ENCODE data around the gene PCBP3. TPM values are rescaled to one million over a fixed set of nuclear protein-coding genes. Genes with fewer than 3 reads are reported as not detected.

The PCBP3 gene
- total RNA-seq, 1 donor from 2014 or later, result 5.0 TPM

- peaks cover 8% of the 10 kb centered on the region for H3K9me3 Mint-ChIP-seq
- TF ChIP-seq CTCF (IDR thresholded peaks at IDR 0.05; ENCODE audit: unreplicated experiment), result no peak
- peaks cover 3% of the 10 kb centered on the region for H3K36me3 Mint-ChIP-seq
- peak overlapping the region; percentile 35 for H3K27ac Mint-ChIP-seq
- DNase-seq (ENCODE audit: low spot score in 2 of 2, unreplicated experiment in 2 of 2), result no peak
- peaks cover 17% of the 10 kb centered on the region for H3K4me1 Mint-ChIP-seq
- H3K27me3 Mint-ChIP-seq (ENCODE audit: low read depth), result peaks cover 2% of the 10 kb centered on the region
- no peak overlapping the region for H3K4me3 Mint-ChIP-seq
Measured at GRCh38 chr21:45736042-45736689, 92.6 kb downstream of the PCBP3 start.

- peaks cover 4% of the 10 kb centered on the region for H3K9me3 Mint-ChIP-seq
- no peak overlapping the region for H3K4me3 Mint-ChIP-seq
- H3K27ac Mint-ChIP-seq, result no peak overlapping the region
- peaks cover 19% of the 10 kb centered on the region for H3K4me1 Mint-ChIP-seq
- peaks cover 3% of the 10 kb centered on the region for H3K36me3 Mint-ChIP-seq
- no peaks in the 10 kb centered on the region for H3K27me3 Mint-ChIP-seq (ENCODE audit: low read depth)
- DNase-seq (ENCODE audit: low spot score in 2 of 2, unreplicated experiment in 2 of 2), result no peak
- TF ChIP-seq CTCF (IDR thresholded peaks at IDR 0.05; ENCODE audit: unreplicated experiment), result no peak
Measured at GRCh38 chr21:45736690-45737484, 93.4 kb downstream of the PCBP3 start.

- Mint-ChIP-seq H3K4me1 (peaks cover 25% of the 10 kb centered on the region), H3K9me3 (peaks cover 4% of the 10 kb centered on the region), H3K4me3 (no peak overlapping the region), H3K27ac (no peak overlapping the region), H3K36me3 (peaks cover 3% of the 10 kb centered on the region), H3K27me3 (ENCODE audit: low read depth) (no peaks in the 10 kb centered on the region)
- TF ChIP-seq CTCF (IDR thresholded peaks at IDR 0.05; ENCODE audit: unreplicated experiment), result no peak
- DNase-seq (ENCODE audit: low spot score in 2 of 2, unreplicated experiment in 2 of 2), result no peak
Measured at GRCh38 chr21:45737485-45738166, 94.1 kb downstream of the PCBP3 start.

GRCh38 chr21:45739218-45740087 is 95.9 kb downstream of the PCBP3 start:
- Mint-ChIP-seq H3K4me1 (peaks cover 25% of the 10 kb centered on the region), H3K27ac (no peak overlapping the region), H3K4me3 (no peak overlapping the region), H3K9me3 (no peaks in the 10 kb centered on the region), H3K27me3 (ENCODE audit: low read depth) (no peaks in the 10 kb centered on the region), H3K36me3 (no peaks in the 10 kb centered on the region)
- no peak for TF ChIP-seq CTCF (IDR thresholded peaks at IDR 0.05; ENCODE audit: unreplicated experiment)
- DNase-seq (ENCODE audit: low spot score in 2 of 2, unreplicated experiment in 2 of 2), result no peak

- no peak overlapping the region for H3K27ac Mint-ChIP-seq
- H3K27me3 Mint-ChIP-seq (ENCODE audit: low read depth), result no peaks in the 10 kb centered on the region
- no peak for DNase-seq (ENCODE audit: low spot score in 2 of 2, unreplicated experiment in 2 of 2)
- peaks cover 25% of the 10 kb centered on the region for H3K4me1 Mint-ChIP-seq
- H3K4me3 Mint-ChIP-seq, result no peak overlapping the region
- H3K9me3 Mint-ChIP-seq, result no peaks in the 10 kb centered on the region
- TF ChIP-seq CTCF (IDR thresholded peaks at IDR 0.05; ENCODE audit: unreplicated experiment), result no peak
- no peaks in the 10 kb centered on the region for H3K36me3 Mint-ChIP-seq
Measured at GRCh38 chr21:45740088-45740440, 96.5 kb downstream of the PCBP3 start.

All from mesothelial cell of epicardium (in vitro differentiated cells).